Astrocyte (in vitro differentiated cells and primary cell): ENCODE measurements around the gene MRAP2.

Source experiments
- CTCF ChIP-seq: IDR thresholded peaks from 2 replicates; pipeline ENCODE4 v1.5.1; 2011; ENCODE audit warnings: low read depth, mild to moderate bottlenecking, inconsistent platforms, low read length, moderate library complexity; ENCODE audit not compliant: insufficient read depth
- EZH2 ChIP-seq: IDR thresholded peaks from 2 replicates; pipeline ENCODE4 v1.6.1; 2012; ENCODE audit warnings: mild to moderate bottlenecking, low read length, inconsistent platforms; ENCODE audit not compliant: insufficient read depth

GRCh38 chr6:83985308-83985713 lies 48.3 kb upstream of the MRAP2 start:
- TF ChIP-seq CTCF (no peak), EZH2 (no peak)
